ENCODE measurements around the gene GNPTAB. TPM values are rescaled to one million over a fixed set of nuclear protein-coding genes. Genes with fewer than 3 reads are reported as not detected.

Gene GNPTAB
- total RNA-seq, 1 experiment from 2014 or later = 40.8 TPM

DNA sequence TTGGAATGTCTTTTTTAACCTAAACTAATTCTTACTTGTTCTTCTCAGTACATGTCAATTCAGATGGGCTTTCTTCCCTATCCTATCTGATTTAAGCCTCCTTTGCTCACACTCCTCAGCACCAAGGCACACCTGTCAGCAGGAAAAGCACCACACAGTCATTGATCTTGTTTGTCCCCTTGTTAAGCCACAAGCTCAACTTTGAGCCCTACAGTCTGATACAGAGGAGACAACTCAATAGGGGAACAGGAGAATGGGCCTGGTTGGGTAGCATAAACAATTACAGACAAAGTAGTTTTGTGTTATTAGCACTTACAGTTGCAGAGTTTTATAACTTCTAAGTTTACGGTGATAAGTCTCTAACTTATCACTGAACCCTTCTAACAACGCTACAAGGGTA, 62.0 kb downstream of the GNPTAB start:
- intact Hi-C loops (cut with micrococcal nuclease; ENCODE audit: unreplicated experiment) (no loop called here), in situ Hi-C loops (cut with HindIII; ENCODE audit: low pct_unique_long_range_greater_than_20kb, low sequenced_read_pairs) (no loop called here)
- H3K4me1 ChIP-seq (ENCODE audit: control insufficient read depth, insufficient read depth, low read length) = no peaks in the 10 kb centered on the region
- no peak overlapping the region for H3K4me3 ChIP-seq (ENCODE audit: low read depth in 2 of 2, low read length in 2 of 2)
- H3K36me3 ChIP-seq (ENCODE audit: control insufficient read depth, insufficient read depth, low read length) = 0 out of 2 replicates have a peak, but pooled peaks cover 4% of the 10 kb centered on the region
- ATAC-seq (no peak), DNase-seq (ENCODE audit: low read depth, low spot score) (no peak)
- H3K27me3 ChIP-seq (ENCODE audit: control insufficient read depth, insufficient read depth, low read length) = no peaks in the 10 kb centered on the region
- ChIA-PET CTCF (no interaction called here), POLR2A (interaction anchor here (0.5 to 0.6 kb wide), 2 partner anchors 17 to 387 kb away, joined by 5 to 9 read pairs; no protein-coding TSS in a partner anchor)
- H3K27ac ChIP-seq (ENCODE audit: low read length) = no peak overlapping the region
- BruUV-seq (replicated peaks) = no TSS peak
- no peaks in the 10 kb centered on the region for H3K9me3 ChIP-seq (ENCODE audit: control insufficient read depth, insufficient read depth, low read depth, low read length)
- TF ChIP-seq TCF7L2 (IDR thresholded peaks at IDR 0.05; ENCODE audit: low read depth, low read length) (no peak), SIN3A (IDR thresholded peaks at IDR 0.05; ENCODE audit: borderline replicate concordance, insufficient read depth, low read depth, low read length) (no peak), POLR2AphosphoS5 (IDR thresholded peaks at IDR 0.05; ENCODE audit: low read depth, low read length) (no peak)
- TF ChIP-seq, protein P1, sequence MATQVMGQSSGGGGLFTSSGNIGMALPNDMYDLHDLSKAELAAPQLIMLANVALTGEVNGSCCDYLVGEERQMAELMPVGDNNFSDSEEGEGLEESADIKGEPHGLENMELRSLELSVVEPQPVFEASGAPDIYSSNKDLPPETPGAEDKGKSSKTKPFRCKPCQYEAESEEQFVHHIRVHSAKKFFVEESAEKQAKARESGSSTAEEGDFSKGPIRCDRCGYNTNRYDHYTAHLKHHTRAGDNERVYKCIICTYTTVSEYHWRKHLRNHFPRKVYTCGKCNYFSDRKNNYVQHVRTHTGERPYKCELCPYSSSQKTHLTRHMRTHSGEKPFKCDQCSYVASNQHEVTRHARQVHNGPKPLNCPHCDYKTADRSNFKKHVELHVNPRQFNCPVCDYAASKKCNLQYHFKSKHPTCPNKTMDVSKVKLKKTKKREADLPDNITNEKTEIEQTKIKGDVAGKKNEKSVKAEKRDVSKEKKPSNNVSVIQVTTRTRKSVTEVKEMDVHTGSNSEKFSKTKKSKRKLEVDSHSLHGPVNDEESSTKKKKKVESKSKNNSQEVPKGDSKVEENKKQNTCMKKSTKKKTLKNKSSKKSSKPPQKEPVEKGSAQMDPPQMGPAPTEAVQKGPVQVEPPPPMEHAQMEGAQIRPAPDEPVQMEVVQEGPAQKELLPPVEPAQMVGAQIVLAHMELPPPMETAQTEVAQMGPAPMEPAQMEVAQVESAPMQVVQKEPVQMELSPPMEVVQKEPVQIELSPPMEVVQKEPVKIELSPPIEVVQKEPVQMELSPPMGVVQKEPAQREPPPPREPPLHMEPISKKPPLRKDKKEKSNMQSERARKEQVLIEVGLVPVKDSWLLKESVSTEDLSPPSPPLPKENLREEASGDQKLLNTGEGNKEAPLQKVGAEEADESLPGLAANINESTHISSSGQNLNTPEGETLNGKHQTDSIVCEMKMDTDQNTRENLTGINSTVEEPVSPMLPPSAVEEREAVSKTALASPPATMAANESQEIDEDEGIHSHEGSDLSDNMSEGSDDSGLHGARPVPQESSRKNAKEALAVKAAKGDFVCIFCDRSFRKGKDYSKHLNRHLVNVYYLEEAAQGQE (IDR thresholded peaks at IDR 0.05; ENCODE audit: insufficient read depth in 1 of 2, low read depth in 2 of 2, low read length in 1 of 2) = no peak
- TF ChIP-seq, protein P2, sequence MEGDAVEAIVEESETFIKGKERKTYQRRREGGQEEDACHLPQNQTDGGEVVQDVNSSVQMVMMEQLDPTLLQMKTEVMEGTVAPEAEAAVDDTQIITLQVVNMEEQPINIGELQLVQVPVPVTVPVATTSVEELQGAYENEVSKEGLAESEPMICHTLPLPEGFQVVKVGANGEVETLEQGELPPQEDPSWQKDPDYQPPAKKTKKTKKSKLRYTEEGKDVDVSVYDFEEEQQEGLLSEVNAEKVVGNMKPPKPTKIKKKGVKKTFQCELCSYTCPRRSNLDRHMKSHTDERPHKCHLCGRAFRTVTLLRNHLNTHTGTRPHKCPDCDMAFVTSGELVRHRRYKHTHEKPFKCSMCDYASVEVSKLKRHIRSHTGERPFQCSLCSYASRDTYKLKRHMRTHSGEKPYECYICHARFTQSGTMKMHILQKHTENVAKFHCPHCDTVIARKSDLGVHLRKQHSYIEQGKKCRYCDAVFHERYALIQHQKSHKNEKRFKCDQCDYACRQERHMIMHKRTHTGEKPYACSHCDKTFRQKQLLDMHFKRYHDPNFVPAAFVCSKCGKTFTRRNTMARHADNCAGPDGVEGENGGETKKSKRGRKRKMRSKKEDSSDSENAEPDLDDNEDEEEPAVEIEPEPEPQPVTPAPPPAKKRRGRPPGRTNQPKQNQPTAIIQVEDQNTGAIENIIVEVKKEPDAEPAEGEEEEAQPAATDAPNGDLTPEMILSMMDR (IDR thresholded peaks at IDR 0.05) = no peak

DNA sequence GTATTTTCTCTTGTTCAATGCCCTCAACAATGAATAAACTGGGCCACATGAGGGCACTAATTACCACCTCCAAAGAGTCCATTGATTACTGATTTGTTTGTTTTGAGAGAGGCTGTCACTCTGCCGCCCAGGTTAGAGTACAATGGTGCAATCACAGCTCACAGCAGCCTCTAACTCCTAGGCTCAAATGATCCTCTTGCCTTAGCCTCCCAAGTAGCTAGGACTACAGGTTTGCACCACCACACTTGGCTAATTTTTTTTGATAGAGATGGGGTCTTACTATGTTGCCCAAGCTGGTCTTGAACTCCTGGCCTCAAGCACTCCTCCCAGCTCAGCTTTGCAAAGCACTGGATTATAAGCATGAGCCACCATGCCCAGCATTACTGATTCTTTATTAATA, 63.2 kb downstream of the GNPTAB start:
- POLR2A ChIA-PET = no interaction called here
- Histone ChIP-seq H3K36me3 (ENCODE audit: control insufficient read depth, insufficient read depth, low read length) (0 out of 2 replicates have a peak, but pooled peaks cover 4% of the 10 kb centered on the region), H3K27ac (ENCODE audit: low read length) (no peak overlapping the region), H3K27me3 (ENCODE audit: control insufficient read depth, insufficient read depth, low read length) (no peaks in the 10 kb centered on the region), H3K4me3 (ENCODE audit: low read depth in 2 of 2, low read length in 2 of 2) (no peak overlapping the region), H3K9me3 (ENCODE audit: control insufficient read depth, insufficient read depth, low read depth, low read length) (no peaks in the 10 kb centered on the region), H3K4me1 (ENCODE audit: control insufficient read depth, insufficient read depth, low read length) (no peaks in the 10 kb centered on the region)
- CTCF ChIA-PET = no interaction called here
- BruUV-seq (replicated peaks) = no TSS peak
- ATAC-seq (no peak), DNase-seq (ENCODE audit: low read depth, low spot score) (no peak)
- TF ChIP-seq, protein P2 (IDR thresholded peaks at IDR 0.05) = peak; percentile 20; the same call in 1 of the 2 replicates
- TF ChIP-seq, protein P1 (IDR thresholded peaks at IDR 0.05; ENCODE audit: insufficient read depth in 1 of 2, low read depth in 2 of 2, low read length in 1 of 2) = no peak
- in situ Hi-C loops (cut with HindIII; ENCODE audit: low pct_unique_long_range_greater_than_20kb, low sequenced_read_pairs) (no loop called here), intact Hi-C loops (cut with micrococcal nuclease; ENCODE audit: unreplicated experiment) (no loop called here)

All from Panc1 (cell line).